Endothelial cell of umbilical vein (primary cell): ENCODE measurements around the gene TXNRD2. TPM values are rescaled to one million over a fixed set of nuclear protein-coding genes. Genes with fewer than 3 reads are reported as not detected.

ENCODE experiments used
- BruUV-seq: library from RNA; stranded (reverse); fragments of 400-500 nt; replicated peaks from 2 replicates; lab custom pipeline; 2021; lab: Mats Ljungman, UMichigan
- CTCF ChIA-PET: fragments of 300-600, 350-600 bp; sonication (Branson Sonifier 250); formaldehyde crosslinking; loops from one replicate; lab custom pipeline; 2021; ENCODE audit warnings: antibody characterized with exemption, inconsistent platforms; lab: Charles Lee
- POLR2A ChIA-PET: fragments of 300-600, 350-600 bp; sonication (Branson Sonifier 250); formaldehyde crosslinking; loops from one replicate; lab custom pipeline; 2021; ENCODE audit warnings: antibody characterized with exemption, inconsistent platforms; lab: Charles Lee
- DNase-seq: peaks from one replicate; pipeline ENCODE4 v3.0.0-alpha.2; 2011; ENCODE audit warnings: low read depth, low spot score
- FAIRE-seq: peaks from 2 replicates; lab custom pipeline; 2011; peaks lifted over from hg19 to GRCh38; lab: Jason Lieb, UNC
- H2AFZ ChIP-seq: 2 replicates; pipeline ENCODE4 v1.6.0; 2012; ENCODE audit warnings: low read depth, low read length, control low read depth, inconsistent platforms
- H3K27ac ChIP-seq: 2 replicates; pipeline ENCODE4 v1.5.1; 2011; ENCODE audit warnings: low read depth, mild to moderate bottlenecking, control low read depth, low read length, moderate library complexity; ENCODE audit not compliant: insufficient read depth
- H3K27me3 ChIP-seq, 2 experiments: 2 replicates each; pipeline versions ENCODE4 v1.6.0 to v1.6.1; 2011; ENCODE audit warnings: low read length in 2 of 2, mixed read lengths in 1 of 2; ENCODE audit not compliant: control insufficient read depth in 2 of 2, insufficient read depth in 2 of 2
- H3K36me3 ChIP-seq, 2 experiments: 2 replicates in 1 of 2; 3 replicates in 1 of 2; pipeline ENCODE4 v1.5.1; 2011; ENCODE audit warnings: low read length in 2 of 2, mild to moderate bottlenecking in 1 of 2, moderate library complexity in 1 of 2; ENCODE audit not compliant: control insufficient read depth in 2 of 2, insufficient read depth in 2 of 2; ENCODE audit errors: extremely low read depth in 1 of 2
- H3K4me1 ChIP-seq: 3 replicates; pipeline ENCODE4 v1.5.1; 2011; ENCODE audit warnings: mild to moderate bottlenecking, low read length; ENCODE audit not compliant: control insufficient read depth, insufficient read depth; ENCODE audit errors: extremely low read depth
- H3K4me2 ChIP-seq: 2 replicates; pipeline ENCODE4 v1.6.1; 2011; ENCODE audit warnings: low read length, control low read depth, mixed read lengths; ENCODE audit not compliant: insufficient read depth
- H3K4me3 ChIP-seq, 3 experiments: fragments of 200-600 bp in 1 of 3; sonication (generic), shearing (Covaris generic) in 1 of 3; replicated peaks in 1 of 3; 2 replicates each; pipeline ENCODE4 v1.5.1; 2011 to 2016; ENCODE audit warnings: control low read depth in 3 of 3, low read length in 3 of 3, mild to moderate bottlenecking in 2 of 3, inconsistent platforms in 1 of 3, low read depth in 1 of 3, moderate library complexity in 1 of 3; ENCODE audit not compliant: insufficient read depth in 1 of 3
- H3K79me2 ChIP-seq: 2 replicates; pipeline ENCODE4 v1.6.0; 2012; ENCODE audit warnings: low read length, inconsistent platforms; ENCODE audit not compliant: control insufficient read depth, insufficient read depth
- H3K9ac ChIP-seq: replicated peaks from 2 replicates; pipeline ENCODE3; 2011; ENCODE audit warnings: low read length, control low read depth; ENCODE audit not compliant: insufficient read depth; ENCODE audit errors: extremely low read depth
- H3K9me1 ChIP-seq: replicated peaks from 3 replicates; pipeline ENCODE4 v1.6.0; 2011; ENCODE audit warnings: mild to moderate bottlenecking, low read length; ENCODE audit not compliant: control insufficient read depth, insufficient read depth; ENCODE audit errors: extremely low read depth
- H3K9me3 ChIP-seq: replicated peaks from 2 replicates; pipeline ENCODE4 v1.5.1; 2012; ENCODE audit warnings: low read length, inconsistent platforms; ENCODE audit not compliant: control insufficient read depth, insufficient read depth
- H4K20me1 ChIP-seq: replicated peaks from 2 replicates; pipeline ENCODE3; 2011; ENCODE audit warnings: mild to moderate bottlenecking, low read length; ENCODE audit not compliant: control insufficient read depth, insufficient read depth; ENCODE audit errors: extremely low read depth
- CTCF ChIP-seq, 2 donors: IDR thresholded peaks; 1 replicate in 1 of 2; 2 replicates in 1 of 2; pipeline ENCODE4 v1.5.1; 2011; ENCODE audit warnings: low read length in 2 of 2, mild to moderate bottlenecking in 2 of 2, moderate library complexity in 2 of 2, control low read depth in 1 of 2, inconsistent platforms in 1 of 2, low read depth in 1 of 2; ENCODE audit not compliant: insufficient read depth in 1 of 2; ENCODE audit errors: extremely low read depth in 1 of 2
- EZH2 ChIP-seq: IDR thresholded peaks from 2 replicates; pipeline ENCODE4 v1.6.1; 2012; ENCODE audit warnings: borderline replicate concordance, low read depth, mild to moderate bottlenecking, moderate library complexity, low read length, inconsistent platforms; ENCODE audit not compliant: severe bottlenecking
- FOS ChIP-seq: IDR thresholded peaks from 2 replicates; pipeline ENCODE4 v1.6.1; 2011; ENCODE audit warnings: mild to moderate bottlenecking, low read length, moderate library complexity, borderline replicate concordance; ENCODE audit not compliant: insufficient read depth
- GATA2 ChIP-seq: IDR thresholded peaks from 2 replicates; pipeline ENCODE4 v1.7.0; 2011; ENCODE audit warnings: low read depth, mild to moderate bottlenecking, moderate library complexity, mixed read lengths, low read length; ENCODE audit not compliant: insufficient read length, insufficient read depth
- JUN ChIP-seq: IDR thresholded peaks from 2 replicates; pipeline ENCODE4 v1.6.1; 2011; ENCODE audit warnings: borderline replicate concordance, low read depth; ENCODE audit not compliant: insufficient read length, insufficient read depth
- MYC ChIP-seq: IDR thresholded peaks from one replicate; pipeline ENCODE4 v1.6.1; 2011; ENCODE audit warnings: mild to moderate bottlenecking, low read depth, low read length
- POLR2A ChIP-seq: IDR thresholded peaks from 2 replicates; pipeline ENCODE4 v1.6.1; 2012; ENCODE audit warnings: low read depth, mild to moderate bottlenecking, control low read depth, low read length
- POLR2AphosphoS5 ChIP-seq: IDR thresholded peaks from 2 replicates; pipeline ENCODE4 v1.6.1; 2012; ENCODE audit warnings: low read depth, mild to moderate bottlenecking, control low read depth, low read length, moderate library complexity; ENCODE audit not compliant: insufficient read depth
- dilution Hi-C: fragments of 300-500 bp; cut with MboI; formaldehyde crosslinking; loops from one replicate; pipeline ENCODE4 v1.15.0; 2019; ENCODE audit warnings: low sequenced_read_pairs; ENCODE audit not compliant: extremely low pct_ligation_motif_present
- intact Hi-C: fragments of 100-400 bp; cut with micrococcal nuclease; formaldehyde crosslinking; loops from one replicate; pipeline ENCODE4 v1.10.0; 2022
- polyA plus RNA-seq, 4 experiments: library from polyadenylated mRNA; depleted of rRNA in 3 of 4; stranded (reverse) in 3 of 4; unstranded in 1 of 4; fragments of >200 nt; gene quantifications; 2 replicates each; pipeline versions ENCODE4 v1.2.1 to v1.2.3, GENCODE V29; 2011 to 2012; ENCODE audit warnings: missing spikeins in 1 of 4
- total RNA-seq: library from RNA; stranded (reverse); gene quantifications from 2 replicates; pipeline ENCODE4 v1.2.3, GENCODE V29; 2021
- TF ChIP-seq, protein P1 (sequence below): IDR thresholded peaks from 2 replicates; pipeline ENCODE4 v1.6.1; 2011; ENCODE audit not compliant: insufficient read depth, insufficient read length

The TXNRD2 gene
- total and polyA plus RNA-seq, 2 donors (not counting 3 experiments of a cell fraction or from before 2014, with no cell fraction given): 211 to 440 TPM

- TF ChIP-seq FOS: no peak
- no peak for TF ChIP-seq POLR2AphosphoS5
- TF ChIP-seq JUN: no peak
- TF ChIP-seq EZH2: no peak
- no peak for TF ChIP-seq POLR2A
- no peak for TF ChIP-seq GATA2
- TF ChIP-seq, protein P1, sequence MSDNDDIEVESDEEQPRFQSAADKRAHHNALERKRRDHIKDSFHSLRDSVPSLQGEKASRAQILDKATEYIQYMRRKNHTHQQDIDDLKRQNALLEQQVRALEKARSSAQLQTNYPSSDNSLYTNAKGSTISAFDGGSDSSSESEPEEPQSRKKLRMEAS: no peak
These were observed 46.3 kb downstream of the TXNRD2 start for GRCh38 chr22:19895160-19895849.

GRCh38 chr22:19893363-19893762 lies 48.3 kb downstream of the TXNRD2 start:
- Histone ChIP-seq H3K79me2 (no peaks in the 10 kb centered on the region), H3K9ac (no peak overlapping the region), H3K27me3 (no peaks in the 10 kb centered on the region), H3K4me1 (peaks cover 51% of the 10 kb centered on the region), H3K36me3 (peaks cover 0 to 12% of the 10 kb centered on the region in 2 experiments), H3K9me1 (no peaks in the 10 kb centered on the region), H3K27ac (peak overlapping the region; percentile 83), H4K20me1 (no peaks in the 10 kb centered on the region), H3K4me3 (no peak overlapping the region), H3K9me3 (no peaks in the 10 kb centered on the region), H2AFZ (no peak overlapping the region), H3K4me2 (no peak overlapping the region)
- no peak for FAIRE-seq
- dilution Hi-C loops (no loop called here), intact Hi-C loops (no loop called here)
- DNase-seq: no peak
- CTCF ChIA-PET: no interaction called here
- no TSS peak for BruUV-seq
- POLR2A ChIA-PET: no interaction called here
- TF ChIP-seq JUN: no peak
- no peak for TF ChIP-seq EZH2
- no peak for TF ChIP-seq POLR2AphosphoS5
- TF ChIP-seq, protein P1: no peak
- no peak for TF ChIP-seq GATA2
- TF ChIP-seq MYC: no peak
- no peak for TF ChIP-seq POLR2A
- TF ChIP-seq FOS: no peak
- no peak for TF ChIP-seq CTCF (IDR thresholded peaks at IDR 0.05; ENCODE audit: extremely low read depth in 1 of 2, insufficient read depth in 1 of 2, low read depth in 1 of 2, low read length in 2 of 2)

More at GRCh38 chr22:19895160-19895849, 46.3 kb downstream of the TXNRD2 start:
- Histone ChIP-seq H3K4me1 (peaks cover 39% of the 10 kb centered on the region), H3K9me1 (no peaks in the 10 kb centered on the region), H3K27me3 (no peaks in the 10 kb centered on the region), H3K9me3 (no peaks in the 10 kb centered on the region), H3K4me3 (no peak overlapping the region), H3K27ac (no peak overlapping the region), H3K9ac (no peak overlapping the region), H2AFZ (no peak overlapping the region), H3K36me3 (peaks cover 0 to 12% of the 10 kb centered on the region in 2 experiments), H4K20me1 (no peaks in the 10 kb centered on the region), H3K4me2 (no peak overlapping the region), H3K79me2 (no peaks in the 10 kb centered on the region)
- dilution Hi-C loops (no loop called here), intact Hi-C loops (no loop called here)
- CTCF ChIA-PET: interaction anchor here (2.2 kb wide), 1 partner anchor 15 kb away, joined by 12 read pairs; no protein-coding TSS in a partner anchor
- DNase-seq (no peak), FAIRE-seq (no peak)
- POLR2A ChIA-PET: no interaction called here
- BruUV-seq: no TSS peak
